WI38 (cell line): ENCODE measurements around the gene GMPPA.

Source experiments
- H3K4me3 ChIP-seq: 2 replicates; pipeline ENCODE4 v1.5.1; 2011; ENCODE audit warnings: low read depth, mild to moderate bottlenecking, control low read depth, low read length
- TF ChIP-seq, protein P1 (sequence below): IDR thresholded peaks from 2 replicates; pipeline ENCODE4 v1.5.1; 2012; ENCODE audit warnings: low read depth, mild to moderate bottlenecking, control low read depth, low read length

GMPPA gene

DNA sequence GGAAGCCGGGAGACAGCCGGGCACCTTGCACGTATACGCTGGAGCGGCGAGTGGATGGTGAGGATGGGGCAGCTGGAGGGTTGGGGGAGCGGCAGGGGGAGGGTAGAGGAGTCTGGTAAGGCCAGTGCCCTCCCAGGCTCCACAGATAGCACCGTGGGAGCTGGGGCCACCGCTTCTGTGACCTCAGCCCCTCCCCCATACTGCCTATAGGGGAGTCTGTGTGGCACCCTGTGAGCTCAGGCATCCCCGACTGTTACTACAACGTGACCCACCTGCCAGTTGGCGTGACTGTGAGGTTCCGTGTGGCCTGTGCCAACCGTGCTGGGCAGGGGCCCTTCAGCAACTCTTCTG, 9.9 kb upstream of the GMPPA start:
- TF ChIP-seq, protein P1, sequence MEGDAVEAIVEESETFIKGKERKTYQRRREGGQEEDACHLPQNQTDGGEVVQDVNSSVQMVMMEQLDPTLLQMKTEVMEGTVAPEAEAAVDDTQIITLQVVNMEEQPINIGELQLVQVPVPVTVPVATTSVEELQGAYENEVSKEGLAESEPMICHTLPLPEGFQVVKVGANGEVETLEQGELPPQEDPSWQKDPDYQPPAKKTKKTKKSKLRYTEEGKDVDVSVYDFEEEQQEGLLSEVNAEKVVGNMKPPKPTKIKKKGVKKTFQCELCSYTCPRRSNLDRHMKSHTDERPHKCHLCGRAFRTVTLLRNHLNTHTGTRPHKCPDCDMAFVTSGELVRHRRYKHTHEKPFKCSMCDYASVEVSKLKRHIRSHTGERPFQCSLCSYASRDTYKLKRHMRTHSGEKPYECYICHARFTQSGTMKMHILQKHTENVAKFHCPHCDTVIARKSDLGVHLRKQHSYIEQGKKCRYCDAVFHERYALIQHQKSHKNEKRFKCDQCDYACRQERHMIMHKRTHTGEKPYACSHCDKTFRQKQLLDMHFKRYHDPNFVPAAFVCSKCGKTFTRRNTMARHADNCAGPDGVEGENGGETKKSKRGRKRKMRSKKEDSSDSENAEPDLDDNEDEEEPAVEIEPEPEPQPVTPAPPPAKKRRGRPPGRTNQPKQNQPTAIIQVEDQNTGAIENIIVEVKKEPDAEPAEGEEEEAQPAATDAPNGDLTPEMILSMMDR = no peak
- no peak overlapping the region for H3K4me3 ChIP-seq

DNA sequence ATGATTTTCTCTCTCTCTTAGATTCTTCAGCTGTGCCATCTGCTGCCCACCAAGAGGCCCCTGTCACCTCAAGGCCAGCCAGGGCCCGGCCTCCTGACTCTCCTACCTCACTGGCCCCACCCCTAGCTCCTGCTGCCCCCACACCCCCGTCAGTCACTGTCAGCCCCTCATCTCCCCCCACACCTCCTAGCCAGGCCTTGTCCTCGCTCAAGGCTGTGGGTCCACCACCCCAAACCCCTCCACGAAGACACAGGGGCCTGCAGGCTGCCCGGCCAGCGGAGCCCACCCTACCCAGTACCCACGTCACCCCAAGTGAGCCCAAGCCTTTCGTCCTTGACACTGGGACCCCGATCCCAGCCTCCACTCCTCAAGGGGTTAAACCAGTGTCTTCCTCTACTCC, 9.4 kb upstream of the GMPPA start:
- H3K4me3 ChIP-seq = no peak overlapping the region
- TF ChIP-seq, protein P1 = no peak

DNA sequence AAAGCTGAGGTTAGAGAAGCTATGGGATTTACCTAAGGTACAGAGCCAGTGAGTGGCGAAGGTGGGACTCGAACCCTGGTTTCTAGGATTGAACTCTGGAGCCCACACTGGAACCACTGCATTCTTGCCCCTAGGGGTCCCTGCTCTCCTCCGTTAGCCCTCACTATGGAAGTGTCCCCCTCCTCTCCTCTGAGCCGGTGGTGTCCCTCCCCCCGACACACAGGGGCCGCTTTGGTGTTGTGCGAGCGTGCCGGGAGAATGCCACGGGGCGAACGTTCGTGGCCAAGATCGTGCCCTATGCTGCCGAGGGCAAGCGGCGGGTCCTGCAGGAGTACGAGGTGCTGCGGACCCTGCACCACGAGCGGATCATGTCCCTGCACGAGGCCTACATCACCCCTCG, 8.5 kb upstream of the GMPPA start:
- TF ChIP-seq, protein P1 = no peak
- no peak overlapping the region for H3K4me3 ChIP-seq

DNA sequence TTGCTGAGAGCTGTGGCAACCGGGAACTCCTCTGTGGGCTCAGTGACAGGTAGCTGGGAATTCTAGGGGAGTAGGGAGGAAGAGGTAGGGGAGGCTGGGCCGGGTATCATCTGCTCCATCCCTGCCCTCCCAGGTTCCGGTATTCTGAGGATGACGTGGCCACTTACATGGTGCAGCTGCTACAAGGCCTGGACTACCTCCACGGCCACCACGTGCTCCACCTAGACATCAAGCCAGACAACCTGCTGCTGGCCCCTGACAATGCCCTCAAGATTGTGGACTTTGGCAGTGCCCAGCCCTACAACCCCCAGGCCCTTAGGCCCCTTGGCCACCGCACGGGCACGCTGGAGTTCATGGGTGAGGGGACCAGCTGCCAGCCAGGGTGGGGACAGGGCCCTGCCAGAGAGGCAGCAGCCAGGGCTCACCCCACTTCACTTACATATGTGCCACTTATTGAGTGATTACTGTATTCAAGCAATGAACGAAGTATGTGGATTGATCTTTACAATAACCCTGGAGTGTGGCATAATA, 8.0 kb upstream of the GMPPA start:
- TF ChIP-seq, protein P1 = no peak
- H3K4me3 ChIP-seq = no peak overlapping the region

DNA sequence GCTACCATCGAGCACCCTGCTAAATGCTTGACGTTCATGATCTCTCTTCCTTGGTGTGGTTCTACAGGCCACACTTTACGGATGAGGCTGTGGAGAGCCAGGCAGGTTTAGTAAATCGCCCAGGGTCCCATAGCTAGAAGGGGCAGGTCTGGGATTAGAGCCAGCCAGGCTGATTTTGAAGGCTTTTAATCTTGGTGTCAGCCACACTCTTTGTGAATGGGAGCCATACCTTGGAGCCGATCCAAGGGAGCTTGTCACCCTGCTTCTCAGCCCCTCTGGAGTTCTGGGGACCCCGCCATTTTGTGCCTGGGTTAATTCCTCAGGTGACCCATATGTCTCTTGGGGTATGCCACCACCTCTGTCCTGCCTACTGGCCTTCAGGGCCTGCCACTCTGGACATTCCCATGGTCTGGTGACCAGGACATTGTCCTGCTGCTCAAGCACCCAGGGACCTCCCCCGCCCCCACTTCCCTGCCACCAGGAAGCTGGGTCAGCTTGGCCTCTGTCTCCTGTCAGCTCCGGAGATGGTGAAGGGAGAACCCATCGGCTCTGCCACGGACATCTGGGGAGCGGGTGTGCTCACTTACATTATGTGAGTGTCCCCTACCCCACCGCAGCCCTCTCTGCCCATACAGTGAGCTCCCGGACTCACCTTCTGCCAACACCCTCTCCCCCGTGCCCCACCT, 7.3 kb upstream of the GMPPA start:
- H3K4me3 ChIP-seq = no peak overlapping the region
- TF ChIP-seq, protein P1 = no peak

DNA sequence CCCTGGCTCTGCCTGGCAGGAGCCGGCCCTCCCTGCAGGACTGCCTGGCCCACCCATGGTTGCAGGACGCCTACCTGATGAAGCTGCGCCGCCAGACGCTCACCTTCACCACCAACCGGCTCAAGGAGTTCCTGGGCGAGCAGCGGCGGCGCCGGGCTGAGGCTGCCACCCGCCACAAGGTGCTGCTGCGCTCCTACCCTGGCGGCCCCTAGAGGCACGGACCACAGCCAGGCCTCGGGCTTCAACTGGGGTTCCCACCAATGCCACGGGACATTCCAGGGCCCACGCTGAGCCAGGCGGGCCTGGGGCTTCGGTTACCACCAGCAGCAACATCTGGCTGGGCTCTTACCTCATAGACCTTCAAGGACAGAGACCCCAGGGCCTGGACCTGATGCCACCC, 6.1 kb upstream of the GMPPA start:
- TF ChIP-seq, protein P1 = no peak
- no peak overlapping the region for H3K4me3 ChIP-seq

DNA sequence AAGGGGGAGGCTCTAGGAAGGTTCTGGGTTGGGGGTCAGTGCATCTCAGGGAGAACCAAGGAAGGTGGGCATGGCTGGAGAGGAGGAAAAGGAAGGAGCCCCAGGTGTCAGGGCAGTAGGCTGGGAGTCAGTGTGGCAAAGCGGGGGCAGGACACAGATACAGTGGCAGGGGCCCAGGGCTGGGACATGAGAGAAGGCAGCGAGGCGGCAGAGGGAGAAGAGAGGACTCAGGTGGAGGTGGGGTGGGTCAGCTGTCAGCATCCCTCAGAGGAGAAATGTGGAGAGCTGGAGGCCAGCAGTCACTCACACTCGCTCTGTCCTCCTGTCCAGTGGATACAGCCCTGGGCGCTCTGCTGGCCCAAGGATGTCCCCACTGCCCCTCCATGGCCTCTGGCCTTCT, 5.6 kb upstream of the GMPPA start:
- H3K4me3 ChIP-seq = no peak overlapping the region
- TF ChIP-seq, protein P1 = no peak
